ENCODE measurements around the gene SLC25A28.

Gene SLC25A28

DNA sequence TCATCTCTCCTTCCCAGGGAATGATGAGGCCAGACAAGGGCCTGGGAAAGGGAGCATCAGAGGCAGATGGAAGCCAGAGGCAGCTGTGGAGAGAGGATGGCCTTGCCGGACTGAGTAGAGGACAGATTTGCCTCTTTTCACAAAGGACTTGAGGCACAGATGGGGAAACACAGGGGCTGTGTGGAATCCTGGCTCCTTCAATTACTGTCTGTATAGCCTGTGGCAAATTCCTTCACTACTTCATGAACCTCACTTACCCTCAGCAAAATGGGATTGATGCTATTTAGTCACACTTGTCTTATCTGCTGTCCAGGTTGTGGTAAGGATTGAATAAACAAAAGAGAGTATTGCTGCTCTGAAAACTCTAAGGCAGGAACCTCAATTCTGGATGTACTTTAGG lies 40.3 kb downstream of the SLC25A28 start:
- DNase-seq, result no peak

GRCh38 chr10:99573790-99574189 lies 46.4 kb downstream of the SLC25A28 start:
- no peak for DNase-seq

DNA sequence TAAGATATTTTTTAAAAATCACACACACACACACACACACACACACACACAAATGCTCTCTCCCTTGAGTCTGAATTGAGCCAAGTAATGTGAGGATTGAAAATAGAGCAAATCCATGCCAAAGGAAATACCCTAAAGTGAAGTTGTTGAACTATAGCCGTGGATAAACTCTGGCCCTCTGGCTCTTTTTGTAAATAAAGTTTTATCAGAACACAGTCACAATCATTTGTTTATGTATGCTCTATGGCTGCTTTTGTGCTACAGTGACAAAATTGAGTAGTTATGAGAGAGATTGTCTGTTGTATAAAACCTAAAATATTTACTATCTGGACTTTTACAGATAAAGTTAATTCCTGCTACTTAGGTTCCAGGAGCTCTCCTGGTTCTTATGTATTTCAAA lies 48.4 kb downstream of the SLC25A28 start:
- no peak for DNase-seq

DNA sequence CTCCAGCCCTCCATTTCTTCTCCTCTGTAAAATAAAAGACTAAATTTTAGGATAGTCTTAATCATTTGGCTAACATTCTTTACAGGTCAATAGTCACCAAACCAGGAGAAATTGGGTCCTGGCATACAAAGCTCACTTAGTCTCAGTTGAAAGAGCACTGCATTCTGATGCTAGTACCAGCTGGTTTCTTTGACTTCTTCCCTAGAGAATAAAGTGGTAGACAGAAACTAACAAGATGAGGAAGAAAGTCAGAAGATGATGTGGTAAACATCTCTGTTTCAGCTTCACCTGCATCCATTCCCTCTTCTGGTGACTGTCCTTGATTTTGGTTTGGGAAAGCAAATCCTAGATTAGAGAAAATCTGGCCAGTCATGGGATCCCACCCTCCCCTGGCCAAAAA lies 50.3 kb downstream of the SLC25A28 start:
- DNase-seq, result no peak

- DNase-seq, result no peak
Observed at GRCh38 chr10:99569253-99569939, 50.8 kb downstream of the SLC25A28 start.

DNA sequence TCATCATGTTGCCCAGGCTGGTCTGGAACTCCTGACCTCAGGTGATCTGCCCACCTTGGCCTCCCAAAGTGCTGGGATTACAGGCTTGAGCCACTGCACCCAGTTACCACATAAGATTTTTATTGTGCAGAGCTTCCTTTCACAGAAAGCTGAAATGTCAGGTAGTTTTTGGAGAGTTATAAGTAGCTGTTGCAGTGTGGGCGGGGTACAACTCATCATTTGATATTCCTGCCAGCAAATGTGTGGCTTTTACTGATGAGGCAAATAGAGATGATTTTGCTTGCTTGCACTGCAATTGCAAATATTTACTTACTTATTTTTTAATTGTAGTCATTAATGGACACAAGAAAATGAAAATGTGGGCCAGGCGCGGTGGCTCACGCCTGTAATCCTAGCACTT lies 55.1 kb downstream of the SLC25A28 start:
- DNase-seq, result no peak

GRCh38 chr10:99564361-99564760 lies 55.9 kb downstream of the SLC25A28 start:
- no peak for DNase-seq

GRCh38 chr10:99562631-99563030 lies 57.6 kb downstream of the SLC25A28 start:
- no peak for DNase-seq
